NCI-H345 treated with DMSO at 0.1 percent for 48 hours (cell line): Measurements from ENCODE around the gene PAAF1.

Source experiments
- DNase-seq: peaks from one replicate; lab custom pipeline; 2025; ENCODE audit not compliant: unreplicated experiment; lab: John Stamatoyannopoulos, UW

Gene PAAF1

DNA sequence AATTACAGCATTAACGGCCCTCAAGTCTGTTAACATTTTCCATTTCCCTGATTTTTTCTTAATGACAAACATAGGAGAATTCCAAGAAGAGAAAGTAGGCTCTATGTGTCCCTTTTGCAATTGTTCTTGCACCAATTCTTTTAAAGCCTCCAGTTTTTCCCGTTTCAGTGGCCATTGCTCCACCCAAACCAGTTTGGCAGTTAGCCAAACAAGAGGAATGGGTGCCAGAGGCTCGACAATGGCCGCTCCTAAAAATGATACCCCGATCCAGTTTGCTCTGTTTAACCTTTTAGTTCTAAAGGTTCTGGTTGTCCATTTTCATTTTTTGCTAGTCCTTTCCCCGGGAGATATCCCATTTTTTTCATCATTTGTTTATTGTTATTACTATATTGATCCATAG is 67.3 kb downstream of the PAAF1 start:
- no peak for DNase-seq

DNA sequence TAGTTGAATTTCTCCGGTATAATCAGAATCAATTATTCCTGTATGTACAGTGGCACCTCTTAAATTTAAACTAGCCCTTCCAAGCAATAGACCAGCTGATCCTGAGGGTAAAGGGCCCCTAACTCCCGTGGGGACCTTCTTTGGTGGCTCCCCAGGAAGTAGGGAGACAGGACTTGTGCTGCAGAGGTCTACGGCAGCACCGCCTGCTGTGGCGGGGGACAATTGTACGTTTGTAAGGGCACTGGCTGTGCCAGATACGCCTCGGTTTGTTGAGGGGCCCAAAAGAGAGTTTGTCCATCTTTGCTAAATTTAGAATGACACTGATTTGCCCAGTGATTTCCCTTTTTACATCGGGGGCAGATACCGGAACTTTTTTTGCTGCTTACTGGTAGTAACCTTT is 68.1 kb downstream of the PAAF1 start:
- DNase-seq: no peak

DNA sequence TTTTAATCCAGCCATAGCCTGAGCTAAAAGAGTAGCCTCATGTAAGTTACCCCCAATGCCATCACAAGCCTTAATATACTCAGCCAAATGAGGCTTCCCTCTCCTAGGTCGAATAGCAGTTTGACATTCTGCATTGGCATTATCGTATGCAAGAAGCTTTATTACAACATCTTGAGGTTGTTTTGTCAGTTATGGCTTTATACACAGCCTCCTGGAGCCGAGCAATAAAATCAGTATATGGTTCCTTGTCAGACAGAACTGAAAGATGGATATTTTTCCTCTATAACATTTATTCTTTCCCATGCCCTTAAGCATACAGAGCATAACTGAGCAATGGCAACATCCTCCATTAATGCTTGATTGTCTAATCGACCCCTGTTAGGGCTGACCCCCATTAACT is 68.6 kb downstream of the PAAF1 start:
- no peak for DNase-seq

DNA sequence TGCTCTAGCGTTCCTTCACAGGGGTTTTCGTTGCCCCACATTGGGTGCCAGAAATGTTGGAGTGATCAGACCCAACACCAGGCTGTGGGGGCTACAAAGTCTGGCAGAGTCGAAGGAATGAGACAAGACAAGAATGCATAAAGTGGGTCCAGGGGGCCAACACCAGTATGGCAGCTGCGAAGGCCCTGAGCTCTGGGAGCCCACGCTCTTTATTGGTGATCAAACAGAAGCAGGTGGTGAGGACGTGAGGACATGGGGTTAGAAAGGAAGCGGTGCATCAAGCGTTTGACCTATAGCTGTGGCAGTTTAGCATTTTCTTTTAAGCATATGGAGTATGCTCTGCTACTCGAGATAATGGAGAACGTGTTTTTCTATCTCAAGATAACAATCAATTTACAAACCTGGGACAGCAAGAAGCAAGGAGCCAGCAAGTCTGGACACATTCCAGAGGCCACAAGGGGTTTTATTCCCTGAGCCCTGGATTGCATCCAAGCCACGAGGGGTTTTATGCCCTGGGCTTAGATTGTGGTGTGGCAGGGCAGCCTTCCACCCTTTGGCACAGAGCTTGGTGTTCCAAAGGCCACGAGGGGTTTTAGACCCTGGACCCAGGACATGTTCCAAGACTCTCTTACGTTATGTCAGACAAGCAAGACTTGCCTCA is 70.1 kb downstream of the PAAF1 start:
- no peak for DNase-seq

DNA sequence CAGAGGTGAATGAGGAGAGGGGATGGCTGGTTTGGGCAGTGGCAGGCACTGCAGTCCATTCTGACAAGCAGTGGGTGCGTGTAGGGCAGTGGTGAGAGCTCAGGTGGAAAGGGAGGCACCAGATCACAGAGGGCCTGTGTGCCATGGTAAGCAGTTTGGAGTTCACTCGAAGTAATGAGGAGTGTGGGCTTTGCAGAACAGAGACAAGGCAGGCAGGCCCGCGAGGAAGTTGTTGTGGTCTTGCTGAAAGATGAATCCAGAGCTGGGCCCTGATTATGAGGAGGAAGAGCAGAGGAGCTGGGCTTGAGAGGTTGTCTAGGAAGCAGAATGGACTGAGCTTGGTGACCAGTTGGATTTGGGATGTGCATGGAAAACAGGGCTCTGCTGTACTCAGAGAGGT is 72.4 kb downstream of the PAAF1 start:
- no peak for DNase-seq

DNA sequence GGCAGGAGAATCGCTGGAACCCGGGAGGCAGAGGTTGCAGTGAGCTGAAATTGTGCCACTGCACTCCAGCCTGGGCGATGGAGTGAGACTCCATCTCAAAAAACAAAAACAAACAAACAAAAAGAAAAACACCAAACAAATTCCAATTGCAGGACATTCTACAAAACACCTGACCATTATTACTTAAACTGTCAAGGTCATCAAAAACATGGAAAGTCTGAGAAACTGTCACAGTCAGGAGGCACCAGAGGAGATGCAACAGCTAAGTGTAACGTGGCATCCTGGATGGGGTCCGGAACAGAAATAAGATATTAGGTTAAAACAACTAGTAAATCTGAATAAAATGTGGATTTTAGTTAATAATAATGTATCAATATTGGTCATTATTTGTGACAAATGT is 73.1 kb downstream of the PAAF1 start:
- DNase-seq: no peak

DNA sequence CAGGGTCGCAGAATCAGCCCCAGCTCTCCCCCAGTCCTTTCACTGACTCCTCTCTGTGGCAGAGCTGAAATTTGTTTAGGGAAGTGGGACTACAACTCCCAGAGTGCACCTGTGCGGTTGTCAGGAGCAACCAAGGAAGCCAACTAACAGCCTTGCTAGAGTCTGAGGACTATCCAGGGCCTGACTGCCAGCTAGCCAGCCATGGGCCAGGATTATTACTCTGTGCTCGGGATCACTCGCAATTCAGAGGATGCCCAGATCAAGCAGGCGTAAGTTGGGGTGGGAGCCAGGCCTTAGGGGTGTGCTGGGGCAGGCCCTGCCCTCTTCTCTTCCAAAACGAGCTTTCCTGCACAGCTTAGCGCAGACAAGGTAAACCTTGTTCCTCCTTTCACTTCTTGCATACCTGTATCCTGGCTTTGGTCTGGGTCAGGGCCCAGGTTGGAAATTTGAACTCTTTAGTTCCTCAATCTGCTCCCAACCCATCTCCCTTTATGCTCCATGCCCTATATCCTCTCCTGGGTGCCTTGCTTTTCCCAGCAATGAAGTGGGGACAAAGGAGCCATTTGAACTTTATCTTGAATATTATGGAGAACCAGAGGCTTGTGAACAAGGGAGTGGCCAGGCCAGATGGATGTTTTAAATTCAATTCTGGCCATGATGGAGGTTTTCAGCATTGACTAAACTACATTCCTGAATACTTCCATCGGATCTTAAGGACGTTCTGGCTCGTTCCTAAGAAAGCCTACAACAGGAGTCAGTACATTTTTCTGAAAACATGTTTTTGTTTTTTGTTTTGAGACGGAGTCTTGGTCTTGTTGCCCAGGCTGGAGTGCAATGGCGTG is 74.3 kb downstream of the PAAF1 start, which contains the start of gene DNAJB13:
Gene DNAJB13, plus strand, starts transcription at position 158 of the 842 bp plus-strand sequence. Its CDS starts 44 bp downstream, at position 202.
- no peak for DNase-seq

DNA sequence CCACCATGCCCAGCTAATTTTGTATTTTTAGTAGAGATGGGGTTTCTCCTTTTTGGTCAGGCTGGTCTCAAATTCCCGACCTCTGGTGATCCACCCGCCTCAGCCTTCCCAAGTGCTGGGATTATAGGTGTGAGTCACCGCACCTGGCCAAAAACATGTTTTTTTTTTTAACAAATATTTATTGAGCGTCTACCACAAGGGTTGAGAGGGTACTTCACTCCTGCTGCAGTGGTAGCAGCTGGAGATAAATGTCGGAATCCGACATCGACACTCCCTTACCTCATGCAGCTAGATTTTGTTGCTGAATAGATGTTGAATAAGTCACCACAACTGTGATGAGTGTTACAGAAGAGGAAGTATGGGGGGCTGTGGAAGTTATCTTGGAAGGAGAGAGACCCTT is 75.0 kb downstream of the PAAF1 start:
- DNase-seq: peak; percentile 65

DNA sequence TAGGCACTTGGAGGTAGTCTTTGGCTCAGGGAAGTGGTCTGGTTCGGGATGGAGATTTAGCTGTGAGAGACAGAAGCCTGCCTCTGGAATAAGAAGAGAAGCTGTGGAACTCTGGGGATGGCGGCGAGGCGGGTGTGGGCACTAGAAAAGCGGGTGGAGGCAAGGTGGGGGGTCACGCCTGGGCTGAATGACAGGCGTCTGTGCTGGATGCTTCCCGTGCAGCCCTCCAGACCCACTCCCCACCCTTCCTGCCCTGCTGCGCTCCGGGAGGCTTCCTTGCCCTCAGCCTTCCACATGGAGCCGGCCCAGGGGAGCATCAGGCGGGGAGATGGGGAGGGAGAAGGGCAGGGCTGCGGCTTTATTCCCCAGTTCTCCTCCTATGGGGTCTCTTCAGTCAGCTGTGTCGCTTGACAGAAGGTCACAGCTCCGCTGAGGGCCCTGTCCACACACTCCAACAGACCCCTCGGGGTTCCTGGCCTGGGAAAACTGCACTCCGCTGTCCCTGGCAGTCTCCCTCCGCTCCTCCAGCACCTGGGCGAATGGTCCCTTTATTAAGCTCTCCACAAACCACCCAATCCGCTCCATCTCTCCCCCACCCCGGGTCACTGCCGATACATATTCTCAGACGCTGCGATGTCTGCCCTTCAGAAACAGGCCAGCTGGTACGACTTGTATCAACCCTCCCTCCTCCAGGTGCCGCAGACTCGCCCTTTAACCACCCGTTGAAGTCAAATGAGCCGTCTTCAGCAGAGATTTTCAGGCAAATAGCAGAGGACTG is 80.3 kb downstream of the PAAF1 start:
- DNase-seq: no peak

DNA sequence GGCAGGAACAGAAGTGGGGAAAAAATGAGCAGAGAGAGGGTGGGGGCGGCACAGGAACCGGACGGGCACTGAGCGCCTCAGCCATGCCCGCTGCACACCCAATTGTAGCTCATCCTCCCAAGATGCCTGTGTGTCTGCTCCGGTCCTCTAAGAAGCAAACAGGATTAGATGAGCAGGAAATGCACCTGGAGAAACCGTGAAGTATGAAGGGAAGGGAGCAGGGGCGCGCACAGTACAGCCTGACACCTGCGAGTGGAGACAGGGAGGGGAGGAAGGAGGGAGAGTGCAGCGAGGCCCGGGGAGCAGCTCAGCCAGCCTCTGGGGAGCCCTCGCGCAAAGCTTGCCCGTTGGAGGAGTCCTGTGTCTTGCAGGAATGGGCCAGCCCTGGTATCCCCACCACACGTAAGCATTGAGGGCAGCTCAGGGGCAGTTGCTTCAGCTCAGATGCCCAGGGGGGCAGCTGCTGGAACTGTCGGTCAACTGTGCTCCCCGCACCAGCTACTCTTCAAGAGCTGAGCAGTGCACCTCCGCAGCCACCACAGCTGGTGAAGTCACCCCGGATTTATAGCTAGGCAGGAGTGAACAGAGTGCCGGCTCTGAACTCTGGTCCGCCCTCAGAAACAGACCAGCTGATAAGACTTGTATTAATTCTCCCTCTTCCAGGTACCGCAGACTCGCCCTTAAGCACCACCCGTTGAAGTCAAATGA is 81.0 kb downstream of the PAAF1 start:
- DNase-seq: no peak

DNA sequence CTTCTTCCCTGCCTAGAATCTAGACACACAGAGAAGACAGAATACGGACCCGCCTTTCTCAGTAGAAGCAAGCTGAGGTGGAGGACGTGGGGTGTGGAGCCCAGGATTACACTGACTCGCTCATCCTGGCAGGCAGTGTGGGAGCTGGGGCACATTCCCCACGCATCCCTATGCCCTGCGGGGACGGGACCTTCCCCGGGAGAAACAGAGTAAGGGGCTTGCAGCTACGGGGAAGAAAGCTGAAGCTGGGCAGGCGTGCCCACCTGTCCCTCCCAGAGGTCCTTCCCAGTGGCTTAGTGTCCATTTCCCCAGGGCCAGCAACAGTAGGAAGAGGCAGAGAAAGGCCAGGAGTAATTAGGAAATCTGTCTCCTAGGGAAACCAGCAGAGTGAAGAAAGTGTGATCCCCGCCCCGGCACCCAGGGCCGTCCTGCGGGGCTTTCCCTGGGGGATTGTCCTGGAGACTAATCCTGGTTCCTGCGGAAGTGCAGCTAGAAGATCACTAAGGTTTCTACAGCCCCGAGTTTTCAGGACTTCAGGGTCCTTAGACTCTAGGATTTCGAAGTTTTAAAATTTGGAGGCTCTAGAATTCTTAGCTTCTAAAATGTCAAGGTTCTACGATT is 81.8 kb downstream of the PAAF1 start:
- DNase-seq: no peak

DNA sequence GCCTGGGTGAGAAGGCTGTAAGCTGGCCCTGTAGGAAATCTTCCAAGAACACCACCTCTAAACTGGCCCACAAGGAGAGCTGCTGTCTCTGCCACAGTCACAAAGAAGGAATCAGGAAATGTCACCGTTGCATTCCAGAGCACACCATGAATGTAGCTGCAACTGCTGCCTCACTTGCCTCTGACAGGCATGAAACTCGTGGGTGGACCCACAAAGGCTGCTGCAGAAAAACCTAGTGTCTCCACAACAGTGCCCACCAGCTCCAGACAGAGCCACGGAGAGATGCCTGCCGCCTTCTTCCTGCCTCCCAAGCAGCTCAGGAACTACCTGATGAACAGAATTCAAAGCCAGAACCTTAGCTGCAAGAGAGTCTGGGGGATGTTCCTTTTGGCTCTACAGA is 84.5 kb downstream of the PAAF1 start:
- no peak for DNase-seq

DNA sequence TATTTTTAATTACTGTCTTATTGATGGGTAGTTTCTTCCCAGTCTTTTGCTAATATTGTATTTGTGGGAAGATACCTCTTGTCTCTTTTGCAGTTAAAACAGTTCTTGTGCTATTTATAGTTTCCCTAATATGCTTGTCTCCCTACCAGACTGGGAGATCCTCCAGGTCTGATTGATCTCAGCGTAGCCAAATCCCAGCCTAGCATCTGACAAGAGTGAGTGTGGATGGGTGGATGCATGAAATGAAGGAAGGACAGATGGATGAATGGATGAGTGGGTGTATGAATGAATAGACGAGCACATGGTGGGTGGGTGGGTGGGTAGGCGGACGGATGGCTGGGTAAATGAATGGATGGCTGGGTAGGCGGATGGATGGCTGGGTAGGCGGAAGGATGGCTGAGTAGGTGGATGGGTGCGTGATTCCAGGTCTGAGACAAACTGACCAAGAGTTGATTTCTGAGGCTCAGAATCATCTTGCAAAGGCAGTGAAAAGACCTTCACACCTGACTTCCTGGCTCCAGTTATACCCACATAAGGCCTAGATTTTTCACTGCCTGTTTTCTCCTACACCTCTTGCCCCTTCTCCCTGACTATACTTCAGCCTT is 85.4 kb downstream of the PAAF1 start:
- no peak for DNase-seq

DNA sequence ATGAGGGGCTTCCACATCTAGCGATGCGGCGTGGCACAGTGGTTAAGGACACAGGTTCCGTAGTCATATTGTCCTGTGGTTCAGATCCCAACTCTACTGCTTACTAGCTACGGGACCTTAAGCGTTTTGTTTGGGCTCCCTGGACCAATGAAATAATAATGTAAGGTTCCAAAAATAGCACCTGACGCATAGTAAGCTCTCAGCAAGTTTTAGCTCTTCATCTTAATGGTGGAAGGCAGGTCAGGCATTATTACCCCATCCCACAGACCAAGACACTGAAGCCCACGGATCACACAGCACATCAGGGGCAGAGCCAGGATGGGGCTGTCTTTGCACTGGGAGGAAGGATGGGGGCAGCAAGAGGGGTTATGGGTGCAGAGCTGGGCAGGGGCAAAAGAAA is 87.1 kb downstream of the PAAF1 start:
- no peak for DNase-seq

DNA sequence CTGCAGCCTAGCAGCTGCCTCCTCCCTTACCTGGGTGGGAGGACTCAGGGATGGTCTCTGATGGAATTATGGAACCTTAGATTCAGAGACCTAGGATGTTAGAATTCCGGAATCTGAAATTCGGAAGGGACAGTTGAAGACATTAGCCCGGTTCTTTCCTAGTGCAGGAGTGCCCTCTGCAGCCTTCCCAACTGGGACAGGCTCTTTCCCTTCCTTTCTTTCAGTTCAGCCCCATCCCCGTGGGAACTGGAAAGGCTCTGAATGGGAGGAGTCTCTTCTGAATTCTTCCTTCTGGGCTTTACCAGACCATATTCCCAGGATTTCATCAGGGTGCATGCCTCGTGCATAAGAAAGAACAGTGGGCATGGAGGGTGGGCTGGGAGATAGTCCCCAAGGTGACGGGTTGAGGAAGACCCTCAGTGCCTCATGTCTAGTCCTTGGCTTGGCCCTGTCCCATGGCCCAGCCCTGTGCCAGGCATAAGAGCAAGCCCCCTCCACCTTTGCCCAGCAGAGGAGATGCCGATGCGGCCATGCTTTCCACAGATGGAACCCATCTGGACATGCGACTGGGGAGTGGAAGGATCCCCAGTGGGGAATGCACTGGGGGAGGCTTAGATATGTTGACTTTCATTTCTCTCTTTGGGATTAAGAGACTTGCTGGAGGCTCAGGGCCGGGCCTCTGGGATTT is 88.4 kb downstream of the PAAF1 start:
- DNase-seq: no peak

DNA sequence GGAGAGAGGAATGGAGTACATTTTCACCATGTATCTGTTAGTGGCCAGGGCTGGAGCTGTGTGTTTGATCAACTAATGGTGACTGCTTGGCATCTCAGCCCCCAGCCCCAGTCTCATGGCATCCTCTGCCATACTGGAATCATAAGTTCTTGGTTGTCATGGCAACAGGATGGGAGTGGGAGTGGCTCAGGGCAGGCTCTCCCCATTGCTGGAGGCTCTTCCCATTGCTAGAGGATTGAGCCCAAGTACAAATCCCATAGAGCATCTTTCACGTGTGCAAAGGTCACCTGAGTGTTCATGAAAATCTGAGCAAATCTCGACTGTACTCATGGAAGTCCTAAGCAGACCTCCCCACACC is 88.9 kb downstream of the PAAF1 start:
- DNase-seq: no peak

DNA sequence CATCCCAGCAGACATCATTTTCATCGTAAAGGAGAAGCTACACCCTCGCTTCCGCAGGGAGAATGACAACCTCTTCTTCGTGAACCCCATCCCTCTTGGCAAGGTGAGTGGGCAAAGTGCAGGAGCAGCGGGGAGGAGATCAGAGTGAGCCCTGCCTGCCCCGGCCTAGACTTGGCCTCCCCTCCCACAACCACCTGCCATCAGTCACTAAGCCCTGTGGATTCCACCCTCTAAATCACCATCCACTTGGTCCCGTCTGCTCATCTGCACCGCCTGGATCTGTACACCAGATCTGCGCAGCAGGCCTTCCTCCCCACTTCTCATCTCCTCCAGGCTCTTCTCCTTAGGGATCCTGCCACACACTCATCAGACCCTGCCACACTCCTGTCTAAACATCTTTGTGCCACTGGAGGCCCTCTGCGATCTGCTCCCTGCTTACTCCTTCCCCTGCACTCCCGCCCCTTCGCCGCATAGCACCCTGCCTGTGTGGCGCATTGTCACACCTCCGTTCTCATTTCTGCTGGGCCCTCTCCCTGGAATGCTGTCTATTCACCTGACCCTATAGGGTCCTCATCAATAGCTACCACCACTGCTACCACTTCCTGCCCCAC is 91.7 kb downstream of the PAAF1 start:
- DNase-seq: no peak

DNA sequence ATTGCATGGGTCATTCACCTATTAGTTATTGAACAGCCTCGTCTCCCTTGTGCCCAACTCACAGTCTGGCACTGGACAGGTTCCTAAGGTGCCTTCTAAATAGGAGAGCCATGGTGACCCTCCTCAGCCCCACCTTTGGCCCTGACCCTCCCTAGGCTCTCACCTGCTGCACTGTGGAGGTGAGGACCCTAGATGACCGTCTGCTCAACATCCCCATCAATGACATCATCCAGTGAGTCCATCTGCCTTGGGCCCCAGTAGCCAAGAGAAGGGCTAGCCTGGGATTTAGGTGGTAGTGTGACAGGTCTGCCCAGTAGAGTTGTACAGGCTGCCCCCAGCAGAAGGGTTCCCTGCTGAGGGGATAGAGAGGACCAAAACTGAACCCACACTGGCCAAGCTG is 92.3 kb downstream of the PAAF1 start:
- no peak for DNase-seq

DNA sequence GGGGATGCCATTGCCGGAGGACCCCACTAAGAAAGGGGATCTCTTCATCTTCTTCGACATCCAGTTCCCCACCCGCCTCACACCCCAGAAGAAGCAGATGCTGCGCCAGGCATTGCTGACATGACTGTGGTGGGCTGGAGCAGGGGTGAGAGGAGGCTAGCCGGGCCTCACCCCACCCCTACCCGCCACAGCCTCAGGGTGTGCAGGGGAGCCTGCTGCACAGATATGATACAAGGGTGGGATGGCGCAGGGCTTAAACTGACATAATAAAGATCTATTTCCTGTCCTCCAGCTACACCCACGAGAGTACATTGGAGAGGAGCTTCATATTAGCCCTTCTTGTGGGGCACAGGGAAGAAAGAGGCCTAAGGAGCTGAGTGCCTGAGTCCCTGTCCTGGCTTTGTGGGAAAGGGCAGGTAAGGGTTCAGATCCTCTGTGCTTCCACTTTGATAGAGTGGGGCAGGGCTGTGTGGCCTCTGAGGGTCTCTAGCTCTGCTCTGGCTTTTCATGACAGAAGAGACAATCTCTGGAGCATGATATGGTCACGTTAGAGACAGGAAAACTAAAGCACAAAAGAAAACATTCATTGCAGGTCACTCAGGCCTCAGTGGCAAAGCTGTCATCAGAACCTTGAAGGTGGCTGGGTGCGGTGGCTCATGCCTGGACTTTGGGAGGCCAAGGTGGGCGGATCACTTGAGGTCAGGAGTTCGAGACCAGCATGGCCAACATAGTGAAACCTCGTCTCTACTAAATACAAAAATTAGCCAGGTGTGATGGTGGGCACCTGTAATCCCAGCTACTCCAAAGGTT is 93.4 kb downstream of the PAAF1 start:
- DNase-seq: no peak
